ENCODE results near the gene TMEM17. TPM values are rescaled to one million over a fixed set of nuclear protein-coding genes. Genes with fewer than 3 reads are reported as not detected.

TMEM17 gene
- total and polyA plus RNA-seq, 9 of the 15 experiments (the other 6 are each of a cell fraction or from before 2014, with no cell fraction given) = 0.58 to 2.2 (median 1.2) TPM

GRCh38 chr2:62524293-62524941 lies 18.4 kb upstream of the TMEM17 start:
- Histone ChIP-seq H2AFZ (ENCODE audit: low read depth, low read length) (no peak overlapping the region), H3K4me3 (no peak overlapping the region)
- no peak for FAIRE-seq
- TF ChIP-seq PRDM10 (IDR thresholded peaks at IDR 0.05; ENCODE audit: partially characterized antibody) (no peak), ARID1B (IDR thresholded peaks at IDR 0.05) (no peak), CCNT2 (IDR thresholded peaks at IDR 0.05; ENCODE audit: borderline replicate concordance, extremely low read depth, insufficient read length, low read depth, low read length) (no peak), ZNF561 (CRISPR knock-in tag; conservative IDR thresholded peaks at IDR 0.05) (no peak), XRCC4 (IDR thresholded peaks at IDR 0.05; ENCODE audit: extremely low read depth, insufficient read depth, insufficient read length) (no peak), HMGN3 (IDR thresholded peaks at IDR 0.05; ENCODE audit: borderline replicate concordance, extremely low read depth, insufficient read length, low read depth, low read length) (no peak), ZNF592 (IDR thresholded peaks at IDR 0.05) (no peak), GTF2A2 (tag; IDR thresholded peaks at IDR 0.05) (no peak), HIVEP1 (CRISPR knock-in tag; IDR thresholded peaks at IDR 0.05) (no peak), ZNF398 (CRISPR knock-in tag; IDR thresholded peaks at IDR 0.05) (no peak), SRSF9 (IDR thresholded peaks at IDR 0.05; ENCODE audit: borderline replicate concordance, low read depth, low read length) (no peak)

More at GRCh38 chr2:62524293-62524941, 18.4 kb upstream of the TMEM17 start:
- in situ Hi-C loops (cut with MboI) = no loop called here
- Histone ChIP-seq H3K4me2 (ENCODE audit: insufficient read depth, low read length) (no peak overlapping the region), H4K20me1 (replicated peaks; ENCODE audit: control insufficient read depth, insufficient read depth, low read length) (no peaks in the 10 kb centered on the region), H3K27ac (ENCODE audit: extremely low read depth, low read depth, low read length) (no peak overlapping the region), H3K9me1 (ENCODE audit: control insufficient read depth, insufficient read depth, low read length) (no peaks in the 10 kb centered on the region), H3K36me3 (ENCODE audit: control insufficient read depth, insufficient read depth, low read length) (no peaks in the 10 kb centered on the region), H3K79me2 (ENCODE audit: control insufficient read depth, insufficient read depth, low read length) (no peaks in the 10 kb centered on the region), H3K9ac (ENCODE audit: insufficient read depth in 1 of 2, low read depth in 2 of 2, low read length in 2 of 2) (no peak overlapping the region), H3K27me3 (ENCODE audit: control insufficient read depth in 2 of 2, insufficient read depth in 2 of 2, low read length in 2 of 2) (no peaks in the 10 kb centered on the region), H3K9me3 (replicated peaks; ENCODE audit: control insufficient read depth, insufficient read depth, low read depth, low read length) (no peaks in the 10 kb centered on the region), H3K4me1 (replicated peaks in 1 of 2; ENCODE audit: control insufficient read depth in 2 of 2, insufficient read depth in 2 of 2, low read length in 2 of 2) (peaks cover 0 to 14% of the 10 kb centered on the region in 2 experiments; a peak in 4 of 5 replicates)
- POLR2A ChIA-PET = interaction anchor here (0.7 kb wide), 1 partner anchor 562 kb away, joined by 3 read pairs; no protein-coding TSS in a partner anchor
- no TSS peak for BruUV-seq (replicated peaks)
- ATAC-seq = no peak
- DNase-seq (ENCODE audit: extremely low read depth in 1 of 4, low spot score in 3 of 4) = no peak
- WGBS (ENCODE audit: insufficient coverage, low coverage, missing lambda C conversion rate) = 53% methylated on average over 5 of the region's 5 CpGs
- CTCF ChIA-PET (ENCODE audit: low intra/inter-chr PET ratio) = no interaction called here
- intact Hi-C loops (cut with micrococcal nuclease) = no loop called here
